K562 (cell line): ENCODE results near the gene TMEM179. TPM values are rescaled to one million over a fixed set of nuclear protein-coding genes. Genes with fewer than 3 reads are reported as not detected.

Source experiments
- ATAC-seq: fragments of 200-7000 bp; cut with Tn5 transposase; 3 replicates; pipeline ENCODE4 v1.9.1; 2020; ENCODE audit warnings: moderate library complexity
- BruUV-seq: library from RNA; stranded (reverse); fragments of 400-500 nt; replicated peaks from 2 replicates; lab custom pipeline; 2021; lab: Mats Ljungman, UMichigan
- CTCF ChIA-PET: fragments of 300-600 bp; formaldehyde crosslinking; extraction: SDS; loops from one replicate; lab custom pipeline; 2021; ENCODE audit warnings: low intra/inter-chr PET ratio; lab: Yijun Ruan, JAX
- POLR2A ChIA-PET: fragments of 300-600, 350-650 bp; sonication (Branson Sonifier 250); formaldehyde crosslinking; extraction: SDS; loops from one replicate; lab custom pipeline; 2021; ENCODE audit warnings: antibody characterized with exemption, inconsistent platforms; lab: Yijun Ruan, JAX
- DNase-seq, 4 experiments: peaks; one replicate each; pipeline versions ENCODE4 v3.0.0 to v3.0.0-alpha.2; 2011 to 2018; ENCODE audit warnings: low spot score in 3 of 4, mixed read lengths in 3 of 4; ENCODE audit errors: extremely low read depth in 1 of 4
- FAIRE-seq: peaks from 2 replicates; lab custom pipeline; 2011; peaks lifted over from hg19 to GRCh38; lab: Jason Lieb, UNC
- H2AFZ ChIP-seq: 2 replicates; pipeline ENCODE4 v1.6.0; 2011; ENCODE audit warnings: low read depth, low read length, control low read depth, inconsistent platforms
- H3K27ac ChIP-seq: fragments of 200-600 bp; 3 replicates; pipeline ENCODE4 v1.8.0; 2011; ENCODE audit warnings: low read depth, mild to moderate bottlenecking, control low read depth, inconsistent platforms, low read length, moderate library complexity, mixed read lengths; ENCODE audit errors: extremely low read depth
- H3K27me3 ChIP-seq, 2 experiments: fragments of 300-600 bp in 1 of 2; 2 replicates in 1 of 2; 3 replicates in 1 of 2; pipeline versions ENCODE4 v1.6.0 to v1.8.0; 2011; ENCODE audit warnings: inconsistent platforms in 2 of 2, low read length in 2 of 2, mild to moderate bottlenecking in 1 of 2, mixed read lengths in 1 of 2, moderate library complexity in 1 of 2; ENCODE audit not compliant: control insufficient read depth in 2 of 2, insufficient read depth in 2 of 2
- H3K36me3 ChIP-seq: fragments of 300-600 bp; 3 replicates; pipeline ENCODE4 v1.8.0; 2011; ENCODE audit warnings: mild to moderate bottlenecking, low read length, inconsistent platforms; ENCODE audit not compliant: control insufficient read depth, insufficient read depth
- H3K4me1 ChIP-seq, 2 experiments: fragments of 200-600 bp in 1 of 2; replicated peaks in 1 of 2; 2 replicates in 1 of 2; 3 replicates in 1 of 2; pipeline versions ENCODE4 v1.5.1 to v1.8.0; 2011; ENCODE audit warnings: inconsistent platforms in 2 of 2, low read length in 2 of 2, mild to moderate bottlenecking in 1 of 2, mixed read lengths in 1 of 2, moderate library complexity in 1 of 2; ENCODE audit not compliant: control insufficient read depth in 2 of 2, insufficient read depth in 2 of 2
- H3K4me2 ChIP-seq: 2 replicates; pipeline ENCODE4 v1.6.1; 2011; ENCODE audit warnings: low read length, control low read depth, inconsistent platforms, mixed read lengths; ENCODE audit not compliant: insufficient read depth
- H3K4me3 ChIP-seq: fragments of 200-600 bp; sonication (generic), shearing (Covaris generic); 2 replicates; pipeline ENCODE4 v1.5.1; 2016; ENCODE audit warnings: control low read depth, inconsistent platforms
- H3K79me2 ChIP-seq: fragments of 200-600 bp; 3 replicates; pipeline ENCODE4 v1.8.0; 2011; ENCODE audit warnings: low read length, inconsistent platforms; ENCODE audit not compliant: control insufficient read depth, insufficient read depth
- H3K9ac ChIP-seq, 2 experiments: 2 replicates each; pipeline versions ENCODE4 v1.6.0 to v1.6.1; 2011; ENCODE audit warnings: low read depth in 2 of 2, low read length in 2 of 2, control low read depth in 1 of 2, inconsistent platforms in 1 of 2, mild to moderate bottlenecking in 1 of 2, mixed read lengths in 1 of 2; ENCODE audit not compliant: insufficient read depth in 1 of 2
- H3K9me1 ChIP-seq: one replicate; pipeline ENCODE4 v1.6.0; 2011; ENCODE audit warnings: inconsistent platforms, mild to moderate bottlenecking, low read length, moderate library complexity; ENCODE audit not compliant: control insufficient read depth, insufficient read depth
- H3K9me3 ChIP-seq: replicated peaks from 2 replicates; pipeline ENCODE4 v1.5.1; 2011; ENCODE audit warnings: low read depth, low read length, inconsistent platforms; ENCODE audit not compliant: control insufficient read depth, insufficient read depth
- H4K20me1 ChIP-seq: replicated peaks from 2 replicates; pipeline ENCODE4 v1.6.1; 2011; ENCODE audit warnings: low read length, inconsistent platforms, mixed read lengths; ENCODE audit not compliant: control insufficient read depth, insufficient read depth
- WHSC1 ChIP-seq: IDR thresholded peaks from one replicate; pipeline ENCODE4 v1.6.1; 2012; ENCODE audit warnings: low read length, control low read depth, inconsistent platforms
- ZNF445 ChIP-seq: fragments of 250-450 bp; sonication (Bioruptor Pico); IDR thresholded peaks from 2 replicates; pipeline ENCODE4 v1.4.0; 2020; ENCODE audit warnings: low read depth, mild to moderate bottlenecking, moderate library complexity
- WGBS: fragments of 100-300 bp; shearing (Covaris generic); methylation state at CpG from one replicate; pipeline ENCODE4 v1.1.6; 2016; ENCODE audit warnings: low coverage, mixed read lengths; ENCODE audit not compliant: insufficient coverage; ENCODE audit errors: missing lambda C conversion rate; 5-methylcytosine and 5-hydroxymethylcytosine counted together
- in situ Hi-C: fragments of 300-500 bp; cut with MboI; formaldehyde crosslinking; loops from 4 replicates; pipeline ENCODE4 v1.15.0; 2018; ENCODE audit warnings: inconsistent platforms, mixed read lengths
- intact Hi-C: fragments of 100-400 bp; cut with micrococcal nuclease; formaldehyde crosslinking; loops from 2 replicates; pipeline ENCODE4 v1.14.2; 2022
- polyA plus RNA-seq, 8 experiments: library from polyadenylated mRNA; depleted of rRNA in 4 of 8; stranded (reverse) in 5 of 8; unstranded in 3 of 8; fragments of >200 nt; fragmentation: Nextera tagmentation in 2 of 8; fragmentation: Illumina TruSeq in 1 of 8; extraction: Ambion mirVana in 2 of 8; extraction: Trizol in 1 of 8; gene quantifications; 2 replicates each; pipeline versions ENCODE4 v1.2.1 to v1.2.3, GENCODE V29; 2011 to 2014; ENCODE audit warnings: inconsistent platforms in 1 of 8, missing spikeins in 1 of 8
- total RNA-seq, 7 experiments: library from RNA; depleted of rRNA in 6 of 7; stranded (reverse); fragments of >200 nt in 6 of 7; fragmentation: Illumina TruSeq in 2 of 7; extraction: Trizol in 2 of 7; gene quantifications; 2 replicates each; pipeline versions ENCODE4 v1.2.1 to v1.2.3, GENCODE V29; 2011 to 2021; ENCODE audit warnings: low replicate concordance in 1 of 7
- TF ChIP-seq, protein P1 (sequence below): fragments of 250-450 bp; sonication (Bioruptor Pico); IDR thresholded peaks from 2 replicates; pipeline ENCODE4 v1.4.0; 2020; ENCODE audit warnings: mild to moderate bottlenecking, moderate library complexity
- TF ChIP-seq, protein P2 (sequence below): fragments of 450-650 bp; IDR thresholded peaks from 2 replicates; pipeline ENCODE4 v1.6.1; 2016; ENCODE audit warnings: borderline replicate concordance
- TF ChIP-seq, protein P3 (sequence below): fragments of 450-650 bp; conservative IDR thresholded peaks from 2 replicates; pipeline ENCODE4 v1.6.1; 2016; ENCODE audit warnings: missing genetic modification characterization, low read depth, mild to moderate bottlenecking, missing compliant biosample characterization, moderate library complexity

The TMEM179 gene
- total and polyA plus RNA-seq, 9 of the 15 experiments (the other 6 are each of a cell fraction or from before 2014, with no cell fraction given) = not detected

DNA sequence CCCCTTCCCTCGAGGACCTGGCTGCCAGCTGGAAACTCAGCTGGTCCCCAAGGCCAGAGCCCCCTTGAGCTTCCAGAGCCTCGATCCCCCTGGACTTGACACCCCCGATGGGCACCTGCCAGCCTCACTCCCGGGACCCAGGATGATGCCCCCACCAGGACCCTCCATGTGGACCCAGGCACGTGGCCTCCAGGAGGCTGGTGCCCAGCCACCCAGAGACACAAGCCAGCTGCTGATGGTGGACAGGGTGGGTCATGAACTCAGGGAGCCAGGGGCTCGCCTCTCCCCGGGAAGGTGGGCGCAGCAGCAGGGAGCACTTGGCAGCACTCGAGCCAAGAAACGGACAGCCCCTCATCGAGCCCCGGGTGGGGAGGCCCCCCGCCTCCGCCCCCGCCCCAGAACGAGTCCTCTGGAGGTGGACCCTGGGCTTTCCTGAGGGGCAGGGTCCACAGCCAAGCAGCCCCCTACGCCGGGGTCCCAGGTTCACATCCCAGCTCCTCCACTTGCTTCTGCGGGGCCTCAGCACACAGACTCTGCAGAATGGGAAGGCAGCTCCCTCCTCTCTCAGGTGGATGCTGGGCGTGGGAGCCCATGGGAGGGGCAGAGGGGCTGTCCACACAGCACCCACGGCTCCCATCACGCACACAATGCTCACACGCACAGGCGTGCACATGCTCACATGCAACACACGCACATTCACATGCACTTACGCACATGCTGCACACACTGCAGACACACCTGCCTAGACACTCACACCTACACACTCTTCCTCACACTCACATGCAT, 12.9 kb downstream of the TMEM179 start:
- WGBS = 4% methylated on average over 11 of the region's 26 CpGs
- in situ Hi-C loops (no loop called here), intact Hi-C loops (no loop called here)
- peaks cover 0 to 21% of the 10 kb centered on the region in 2 experiments; a peak in 2 of 5 replicates for H3K4me1 ChIP-seq
- ChIA-PET POLR2A (no interaction called here), CTCF (no interaction called here)
- H3K9me1 ChIP-seq = no peaks in the 10 kb centered on the region
- no TSS peak for BruUV-seq
- H3K27me3 ChIP-seq = peaks cover 9 to 32% of the 10 kb centered on the region in 2 experiments; a peak in 3 of 5 replicates
- H4K20me1 ChIP-seq = peaks cover 9% of the 10 kb centered on the region; the same call in 1 of the 2 replicates
- no peaks in the 10 kb centered on the region for H3K36me3 ChIP-seq
- ATAC-seq = no peak
- no peak for FAIRE-seq
- H3K9ac ChIP-seq = no peak overlapping the region
- DNase-seq = no peak
- no peaks in the 10 kb centered on the region for H3K9me3 ChIP-seq
- no peaks in the 10 kb centered on the region for H3K79me2 ChIP-seq
- H3K4me2 ChIP-seq = no peak overlapping the region
- H3K27ac ChIP-seq = no peak overlapping the region
- TF ChIP-seq, protein P1, sequence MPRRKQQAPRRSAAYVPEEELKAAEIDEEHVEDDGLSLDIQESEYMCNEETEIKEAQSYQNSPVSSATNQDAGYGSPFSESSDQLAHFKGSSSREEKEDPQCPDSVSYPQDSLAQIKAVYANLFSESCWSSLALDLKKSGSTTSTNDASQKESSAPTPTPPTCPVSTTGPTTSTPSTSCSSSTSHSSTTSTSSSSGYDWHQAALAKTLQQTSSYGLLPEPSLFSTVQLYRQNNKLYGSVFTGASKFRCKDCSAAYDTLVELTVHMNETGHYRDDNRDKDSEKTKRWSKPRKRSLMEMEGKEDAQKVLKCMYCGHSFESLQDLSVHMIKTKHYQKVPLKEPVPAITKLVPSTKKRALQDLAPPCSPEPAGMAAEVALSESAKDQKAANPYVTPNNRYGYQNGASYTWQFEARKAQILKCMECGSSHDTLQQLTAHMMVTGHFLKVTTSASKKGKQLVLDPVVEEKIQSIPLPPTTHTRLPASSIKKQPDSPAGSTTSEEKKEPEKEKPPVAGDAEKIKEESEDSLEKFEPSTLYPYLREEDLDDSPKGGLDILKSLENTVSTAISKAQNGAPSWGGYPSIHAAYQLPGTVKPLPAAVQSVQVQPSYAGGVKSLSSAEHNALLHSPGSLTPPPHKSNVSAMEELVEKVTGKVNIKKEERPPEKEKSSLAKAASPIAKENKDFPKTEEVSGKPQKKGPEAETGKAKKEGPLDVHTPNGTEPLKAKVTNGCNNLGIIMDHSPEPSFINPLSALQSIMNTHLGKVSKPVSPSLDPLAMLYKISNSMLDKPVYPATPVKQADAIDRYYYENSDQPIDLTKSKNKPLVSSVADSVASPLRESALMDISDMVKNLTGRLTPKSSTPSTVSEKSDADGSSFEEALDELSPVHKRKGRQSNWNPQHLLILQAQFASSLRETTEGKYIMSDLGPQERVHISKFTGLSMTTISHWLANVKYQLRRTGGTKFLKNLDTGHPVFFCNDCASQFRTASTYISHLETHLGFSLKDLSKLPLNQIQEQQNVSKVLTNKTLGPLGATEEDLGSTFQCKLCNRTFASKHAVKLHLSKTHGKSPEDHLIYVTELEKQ (CRISPR knock-in tag) = no peak
- TF ChIP-seq ZNF445 (no peak), WHSC1 (no peak)
- TF ChIP-seq, protein P2, sequence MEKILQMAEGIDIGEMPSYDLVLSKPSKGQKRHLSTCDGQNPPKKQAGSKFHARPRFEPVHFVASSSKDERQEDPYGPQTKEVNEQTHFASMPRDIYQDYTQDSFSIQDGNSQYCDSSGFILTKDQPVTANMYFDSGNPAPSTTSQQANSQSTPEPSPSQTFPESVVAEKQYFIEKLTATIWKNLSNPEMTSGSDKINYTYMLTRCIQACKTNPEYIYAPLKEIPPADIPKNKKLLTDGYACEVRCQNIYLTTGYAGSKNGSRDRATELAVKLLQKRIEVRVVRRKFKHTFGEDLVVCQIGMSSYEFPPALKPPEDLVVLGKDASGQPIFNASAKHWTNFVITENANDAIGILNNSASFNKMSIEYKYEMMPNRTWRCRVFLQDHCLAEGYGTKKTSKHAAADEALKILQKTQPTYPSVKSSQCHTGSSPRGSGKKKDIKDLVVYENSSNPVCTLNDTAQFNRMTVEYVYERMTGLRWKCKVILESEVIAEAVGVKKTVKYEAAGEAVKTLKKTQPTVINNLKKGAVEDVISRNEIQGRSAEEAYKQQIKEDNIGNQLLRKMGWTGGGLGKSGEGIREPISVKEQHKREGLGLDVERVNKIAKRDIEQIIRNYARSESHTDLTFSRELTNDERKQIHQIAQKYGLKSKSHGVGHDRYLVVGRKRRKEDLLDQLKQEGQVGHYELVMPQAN = no peak
- TF ChIP-seq, protein P3, sequence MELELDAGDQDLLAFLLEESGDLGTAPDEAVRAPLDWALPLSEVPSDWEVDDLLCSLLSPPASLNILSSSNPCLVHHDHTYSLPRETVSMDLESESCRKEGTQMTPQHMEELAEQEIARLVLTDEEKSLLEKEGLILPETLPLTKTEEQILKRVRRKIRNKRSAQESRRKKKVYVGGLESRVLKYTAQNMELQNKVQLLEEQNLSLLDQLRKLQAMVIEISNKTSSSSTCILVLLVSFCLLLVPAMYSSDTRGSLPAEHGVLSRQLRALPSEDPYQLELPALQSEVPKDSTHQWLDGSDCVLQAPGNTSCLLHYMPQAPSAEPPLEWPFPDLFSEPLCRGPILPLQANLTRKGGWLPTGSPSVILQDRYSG (tag) = no peak
- TF ChIP-seq, all 486 proteins: peak for 0
- Histone ChIP-seq H2AFZ (no peak overlapping the region), H3K4me3 (no peak overlapping the region)
